PC-3 (cell line): ENCODE measurements around the gene CPLX3.

Experiments
- CTCF ChIP-seq: fragments of 300-600 bp; sonication (generic); conservative IDR thresholded peaks from 2 replicates; pipeline ENCODE4 v1.5.1; 2017; ENCODE audit warnings: antibody characterized with exemption, low read depth, mild to moderate bottlenecking, low read length
- EZH2 ChIP-seq: fragments of 300-600 bp; sonication (generic); IDR thresholded peaks from one replicate; pipeline ENCODE4 v1.6.1; 2017; ENCODE audit warnings: antibody characterized with exemption, mild to moderate bottlenecking, low read length; ENCODE audit not compliant: unreplicated experiment

GRCh38 chr15:74831813-74832495 is 5.5 kb downstream of the CPLX3 start:
- TF ChIP-seq CTCF (no peak), EZH2 (no peak)
